ENCODE data around the gene P3R3URF. TPM values are rescaled to one million over a fixed set of nuclear protein-coding genes. Genes with fewer than 3 reads are reported as not detected.

The P3R3URF gene
- total RNA-seq, 1 donor from 2014 or later = not detected

GRCh38 chr1:46181343-46182260, 5.3 kb upstream of the P3R3URF start:
- TF ChIP-seq, protein P1, sequence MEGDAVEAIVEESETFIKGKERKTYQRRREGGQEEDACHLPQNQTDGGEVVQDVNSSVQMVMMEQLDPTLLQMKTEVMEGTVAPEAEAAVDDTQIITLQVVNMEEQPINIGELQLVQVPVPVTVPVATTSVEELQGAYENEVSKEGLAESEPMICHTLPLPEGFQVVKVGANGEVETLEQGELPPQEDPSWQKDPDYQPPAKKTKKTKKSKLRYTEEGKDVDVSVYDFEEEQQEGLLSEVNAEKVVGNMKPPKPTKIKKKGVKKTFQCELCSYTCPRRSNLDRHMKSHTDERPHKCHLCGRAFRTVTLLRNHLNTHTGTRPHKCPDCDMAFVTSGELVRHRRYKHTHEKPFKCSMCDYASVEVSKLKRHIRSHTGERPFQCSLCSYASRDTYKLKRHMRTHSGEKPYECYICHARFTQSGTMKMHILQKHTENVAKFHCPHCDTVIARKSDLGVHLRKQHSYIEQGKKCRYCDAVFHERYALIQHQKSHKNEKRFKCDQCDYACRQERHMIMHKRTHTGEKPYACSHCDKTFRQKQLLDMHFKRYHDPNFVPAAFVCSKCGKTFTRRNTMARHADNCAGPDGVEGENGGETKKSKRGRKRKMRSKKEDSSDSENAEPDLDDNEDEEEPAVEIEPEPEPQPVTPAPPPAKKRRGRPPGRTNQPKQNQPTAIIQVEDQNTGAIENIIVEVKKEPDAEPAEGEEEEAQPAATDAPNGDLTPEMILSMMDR (IDR thresholded peaks at IDR 0.05; ENCODE audit: insufficient read depth, low read length, severe bottlenecking) = no peak
- DNase-seq (ENCODE audit: low read depth) = peak; percentile 88
- Histone ChIP-seq H3K36me3 (ENCODE audit: control insufficient read depth, insufficient read depth, low read length) (peaks cover 8% of the 10 kb centered on the region), H3K27me3 (ENCODE audit: control insufficient read depth, insufficient read depth, low read length) (no peaks in the 10 kb centered on the region), H3K4me3 (ENCODE audit: low read depth, low read length) (peak overlapping the region; percentile 29)
- FAIRE-seq = no peak

GRCh38 chr1:46180082-46180616, 3.9 kb upstream of the P3R3URF start:
- H3K4me3 ChIP-seq (ENCODE audit: low read depth, low read length) = peak overlapping the region; percentile 29
- no peaks in the 10 kb centered on the region for H3K27me3 ChIP-seq (ENCODE audit: control insufficient read depth, insufficient read depth, low read length)
- DNase-seq (ENCODE audit: low read depth) = peak; percentile 79

GRCh38 chr1:46179138-46180081, 3.1 kb upstream of the P3R3URF start:
- Histone ChIP-seq H3K4me3 (ENCODE audit: low read depth, low read length) (no peak overlapping the region), H3K36me3 (ENCODE audit: control insufficient read depth, insufficient read depth, low read length) (peaks cover under 1% of the 10 kb centered on the region), H3K27me3 (ENCODE audit: control insufficient read depth, insufficient read depth, low read length) (no peaks in the 10 kb centered on the region)
- TF ChIP-seq, protein P1 (IDR thresholded peaks at IDR 0.05; ENCODE audit: insufficient read depth, low read length, severe bottlenecking) = peak; percentile 80
- FAIRE-seq (no peak), DNase-seq (ENCODE audit: low read depth) (peak; percentile 77)

More at GRCh38 chr1:46180082-46180616, 3.9 kb upstream of the P3R3URF start:
- no peak for FAIRE-seq
- TF ChIP-seq, protein P1 (IDR thresholded peaks at IDR 0.05; ENCODE audit: insufficient read depth, low read length, severe bottlenecking) = peak; percentile 61
- peaks cover 4% of the 10 kb centered on the region for H3K36me3 ChIP-seq (ENCODE audit: control insufficient read depth, insufficient read depth, low read length)

DNA sequence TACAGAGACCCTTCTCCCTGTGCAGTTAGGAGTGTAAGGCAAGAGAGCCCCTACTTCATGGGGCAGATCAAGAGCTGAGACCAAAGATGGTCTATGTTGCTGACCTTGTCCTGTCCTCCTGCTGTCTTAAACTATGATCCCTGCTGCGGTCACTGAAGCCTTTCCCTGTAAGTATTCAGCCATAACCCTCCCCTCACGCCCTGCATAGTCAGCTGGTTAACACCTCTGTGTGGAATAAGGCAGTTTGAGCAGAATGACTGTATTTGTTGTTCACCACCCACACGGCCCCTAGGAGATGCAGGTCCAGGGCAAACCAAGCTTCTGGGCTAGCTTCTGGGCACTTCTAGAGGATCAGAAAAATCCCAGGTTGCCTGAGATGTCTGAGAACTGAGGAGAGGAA, 1.0 kb downstream of the P3R3URF start:
- DNase-seq (ENCODE audit: low read depth) = no peak

More for the DNA sequence above, 1.0 kb downstream of the P3R3URF start:
- Histone ChIP-seq H3K36me3 (ENCODE audit: control insufficient read depth, insufficient read depth, low read length) (no peaks in the 10 kb centered on the region), H3K27me3 (ENCODE audit: control insufficient read depth, insufficient read depth, low read length) (no peaks in the 10 kb centered on the region), H3K4me3 (ENCODE audit: low read depth, low read length) (no peak overlapping the region)
- TF ChIP-seq, protein P1 (IDR thresholded peaks at IDR 0.05; ENCODE audit: insufficient read depth, low read length, severe bottlenecking) = no peak
- FAIRE-seq = no peak
